ENCODE measurements around the gene TCP1.

- TF ChIP-seq CTCF (IDR thresholded peaks at IDR 0.05) (no peak), POLR2A (IDR thresholded peaks at IDR 0.05) (no peak)
Observed at GRCh38 chr6:159809149-159809548, 19.7 kb upstream of the TCP1 start.
